Cerebellar cortex (tissue), 1 donor: ENCODE data around the gene KNCN.

ENCODE experiments used
- DNase-seq: peaks from one replicate; pipeline ENCODE4 v3.0.0-alpha.2; 2015; ENCODE audit warnings: low spot score

KNCN gene

DNA sequence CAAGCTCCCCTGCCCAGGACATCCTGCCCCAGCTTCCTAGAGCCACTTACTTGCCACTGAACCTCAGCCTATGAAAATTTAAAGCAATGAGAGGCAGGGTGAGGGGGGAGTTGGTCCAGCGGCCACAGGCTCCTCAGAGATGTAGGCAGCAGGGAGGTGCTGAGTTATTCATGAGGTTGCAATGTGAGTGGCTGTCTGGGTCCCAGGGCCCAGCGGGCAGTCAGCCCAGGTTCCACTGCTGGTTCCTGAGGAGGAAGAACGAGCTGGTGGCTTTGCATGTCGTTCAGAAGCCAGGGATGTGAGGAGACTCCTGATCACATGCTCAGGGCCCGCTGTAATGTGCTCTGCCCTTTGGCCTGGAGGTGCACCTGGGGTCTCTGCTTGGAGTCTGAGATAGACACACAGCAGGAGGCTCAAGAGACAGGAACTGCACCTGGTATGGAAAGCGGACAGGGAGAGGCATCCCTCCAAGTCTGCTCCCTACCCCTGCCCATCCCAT, at the start of gene KNCN:
TSS of gene KNCN (minus strand) at position 51 of the 499 bp plus-strand sequence. CDS start 432 bp downstream, outside the sequence.
- DNase-seq = no peak

DNA sequence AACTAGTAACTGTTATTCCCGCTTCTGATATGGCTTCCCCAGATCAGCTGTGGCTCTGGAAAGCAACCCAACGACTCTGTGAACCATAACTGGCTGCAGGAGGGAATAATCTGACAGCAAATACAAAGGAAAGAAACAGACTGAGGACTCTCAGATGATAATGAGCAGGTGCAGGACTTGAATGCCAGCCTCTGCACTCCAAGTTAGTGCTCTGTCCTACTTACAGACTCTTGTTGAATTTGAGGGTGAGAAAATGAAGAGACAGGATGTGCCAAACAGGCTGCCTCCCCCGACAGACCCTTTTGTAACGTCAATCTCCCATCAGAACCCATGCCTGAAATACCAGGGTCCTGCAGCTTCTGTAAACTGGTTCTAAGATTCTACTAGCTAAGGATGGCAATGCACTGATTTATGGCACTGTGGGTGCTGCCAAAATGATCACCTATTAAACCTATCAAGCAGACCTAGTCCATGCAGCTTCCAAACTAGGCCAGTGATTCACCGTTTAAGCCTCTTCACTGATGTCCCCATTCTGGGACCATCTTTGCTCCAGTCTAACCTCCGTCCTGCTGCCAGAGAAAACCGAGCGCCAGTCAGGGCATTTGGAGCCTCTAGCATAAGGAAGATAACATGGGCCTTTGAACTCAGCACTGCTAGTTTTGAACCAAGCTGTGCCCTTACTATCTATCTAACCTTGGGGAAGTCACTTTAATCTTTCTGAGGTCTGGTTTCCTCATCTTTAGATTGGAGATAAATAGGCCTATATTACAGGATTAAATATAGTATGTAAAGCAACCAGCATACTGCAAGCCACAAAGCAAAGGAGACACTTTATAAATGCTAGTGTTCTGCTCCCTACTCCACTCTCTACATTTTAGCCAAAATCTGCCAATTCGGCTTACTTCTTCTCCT, 47.9 kb upstream of the KNCN start:
- DNase-seq = no peak

DNA sequence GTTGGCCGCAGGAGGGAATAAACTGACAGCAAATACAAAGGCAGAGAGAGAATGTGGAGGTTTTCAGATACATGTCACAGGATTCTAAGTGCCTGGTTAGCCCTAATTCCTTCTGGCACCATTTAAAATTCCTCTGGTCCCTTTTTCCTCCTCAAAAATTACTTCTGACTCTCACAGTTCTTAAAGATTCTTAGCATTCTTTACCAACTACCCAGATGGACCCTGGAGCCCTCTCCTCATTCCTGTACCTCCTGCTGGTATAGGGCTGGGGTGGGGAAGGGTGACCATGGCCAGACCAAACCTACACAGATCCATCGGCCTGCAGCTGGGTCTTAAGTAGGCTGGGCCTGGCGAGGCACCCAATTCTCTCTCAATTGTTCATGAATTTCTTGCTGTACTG, 45.4 kb upstream of the KNCN start:
- no peak for DNase-seq

DNA sequence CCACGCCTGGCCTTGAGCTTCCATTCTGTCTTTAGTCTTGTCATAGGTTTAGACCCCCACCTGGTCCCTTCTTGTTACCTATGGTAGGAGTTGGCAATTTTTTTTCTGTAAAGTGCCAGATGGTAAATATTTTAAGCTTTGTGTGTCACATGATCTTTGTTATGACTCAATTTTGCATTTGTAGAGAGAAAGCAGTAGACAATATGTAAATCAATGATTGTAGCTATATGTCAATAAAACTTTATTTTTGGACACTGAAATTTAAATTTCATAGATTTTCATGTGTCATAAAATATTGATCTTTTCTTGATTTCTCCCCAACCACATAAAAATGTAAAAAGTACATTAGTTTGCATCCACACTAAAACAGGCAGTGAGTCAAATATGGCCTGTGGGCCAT, 44.6 kb upstream of the KNCN start:
- DNase-seq = no peak

DNA sequence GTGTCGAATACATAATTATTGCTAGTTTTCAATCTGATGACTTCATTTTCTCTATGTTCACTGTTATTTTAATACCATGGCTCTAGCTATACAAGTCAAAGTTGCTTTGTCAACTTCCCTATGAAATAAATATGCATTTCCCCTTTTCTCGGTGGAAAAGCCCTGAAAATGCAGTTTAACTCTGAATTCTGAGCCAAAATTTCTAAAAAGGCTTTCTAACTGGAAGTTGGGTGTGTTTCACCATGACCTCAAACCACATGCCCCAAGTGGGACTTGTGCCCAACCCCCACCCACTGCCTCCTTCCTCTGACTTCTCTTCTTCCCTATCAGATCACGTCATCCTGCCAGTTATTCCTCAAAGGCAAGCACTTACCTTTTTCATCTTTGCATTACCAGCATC, 43.7 kb upstream of the KNCN start:
- no peak for DNase-seq

DNA sequence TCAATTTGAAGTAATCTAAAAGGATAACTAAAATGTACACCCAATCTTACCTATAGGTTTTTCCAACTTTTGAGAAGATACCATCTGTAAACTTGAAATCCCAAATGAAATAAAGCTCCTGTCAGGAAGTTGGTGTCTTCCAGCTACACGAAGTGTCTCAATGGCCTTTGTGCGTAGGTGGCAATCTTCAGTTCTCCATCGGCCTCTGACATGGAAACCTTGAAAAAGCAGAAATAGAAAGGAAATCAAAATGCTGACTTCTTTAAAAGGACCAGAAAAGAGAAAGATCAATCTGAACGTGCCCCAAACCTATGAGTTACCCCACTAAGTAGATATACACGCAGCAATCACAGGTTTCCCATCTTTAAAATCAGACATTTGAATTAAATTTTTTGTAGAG, 42.6 kb upstream of the KNCN start:
- DNase-seq = no peak

DNA sequence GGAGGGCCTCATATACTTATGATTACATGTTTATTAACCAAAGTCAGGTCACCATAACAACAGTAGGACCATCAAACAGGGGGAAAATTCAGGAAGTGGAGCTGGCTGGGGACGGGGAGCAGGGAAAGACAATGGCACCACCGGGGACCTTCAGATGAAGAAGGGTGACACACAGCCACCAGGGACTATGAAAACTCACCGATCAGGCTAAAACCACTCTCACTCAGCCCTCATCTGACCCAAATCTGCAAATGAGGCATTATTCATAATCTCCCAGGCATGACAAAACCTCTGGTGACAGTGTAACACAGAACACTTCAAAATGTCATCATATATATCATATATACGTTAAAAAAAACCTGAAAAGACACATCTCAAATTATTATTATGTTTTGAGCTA, 41.4 kb upstream of the KNCN start:
- DNase-seq = no peak

DNA sequence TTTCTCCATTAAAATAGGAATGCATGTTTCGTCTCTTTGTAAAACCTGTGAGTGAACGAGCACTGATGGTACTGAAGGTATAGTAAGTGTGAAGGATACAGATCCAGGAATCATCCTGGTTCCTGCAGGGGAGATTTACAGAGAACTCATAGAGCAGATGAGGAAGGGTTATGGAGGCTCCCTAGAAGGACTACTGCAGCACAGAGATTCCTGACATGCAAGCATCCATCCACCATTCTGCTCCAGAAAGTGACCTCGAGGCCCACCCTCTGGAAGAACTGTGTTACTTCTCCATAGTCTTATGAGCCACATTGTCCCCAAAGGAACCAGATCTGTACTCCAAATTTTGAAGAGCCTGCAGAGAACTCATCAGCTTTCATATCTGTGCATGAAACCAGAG, 38.1 kb upstream of the KNCN start:
- no peak for DNase-seq

DNA sequence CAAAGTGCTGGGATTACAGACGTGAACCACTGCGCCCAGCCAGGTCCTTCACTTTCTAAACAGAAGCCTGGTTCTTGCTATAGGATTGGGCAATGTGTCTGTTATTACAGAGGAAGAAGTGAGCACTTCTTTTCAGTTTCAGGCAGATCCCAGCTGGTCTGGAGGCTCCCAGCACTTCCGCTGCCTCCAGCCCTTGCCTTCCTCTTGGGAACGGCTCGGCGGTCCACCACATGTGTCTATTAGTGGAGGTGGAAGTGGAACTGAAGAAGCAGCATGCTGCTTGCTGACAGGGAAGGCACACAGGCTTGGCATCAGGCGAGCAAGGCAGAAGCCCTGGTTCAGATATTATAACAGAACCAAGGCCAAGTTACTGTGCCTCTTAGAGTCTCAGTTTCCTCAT, 35.6 kb upstream of the KNCN start:
- no peak for DNase-seq

DNA sequence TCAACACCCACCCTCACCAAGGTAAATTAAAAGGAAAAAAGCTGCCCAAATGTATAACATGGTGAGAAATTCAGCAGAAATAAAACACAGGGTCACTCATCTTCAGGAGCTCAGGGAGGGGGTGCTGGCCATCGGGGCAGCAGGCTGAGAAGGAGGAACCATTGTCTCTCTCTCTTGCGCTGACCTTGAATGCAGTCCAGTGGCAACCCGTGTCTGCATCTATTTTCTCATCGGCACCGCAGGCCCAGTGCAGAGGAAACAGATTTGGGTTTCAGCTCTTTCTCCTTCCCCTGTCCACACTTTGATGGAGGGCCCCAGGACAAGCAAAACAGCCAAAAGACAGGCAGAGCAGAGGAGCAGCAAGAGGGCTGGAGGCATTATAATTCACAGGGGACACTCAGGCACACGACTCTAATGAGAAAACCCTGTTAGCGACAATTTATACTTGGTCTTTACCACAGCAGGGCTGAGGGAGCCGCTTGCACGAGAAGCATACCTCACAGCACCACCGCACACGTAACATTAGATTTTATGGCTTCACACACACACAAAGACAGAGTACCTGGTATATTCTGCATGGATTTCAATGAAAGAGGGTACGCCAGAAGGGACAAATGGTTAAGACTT, 34.0 kb upstream of the KNCN start:
- no peak for DNase-seq

DNA sequence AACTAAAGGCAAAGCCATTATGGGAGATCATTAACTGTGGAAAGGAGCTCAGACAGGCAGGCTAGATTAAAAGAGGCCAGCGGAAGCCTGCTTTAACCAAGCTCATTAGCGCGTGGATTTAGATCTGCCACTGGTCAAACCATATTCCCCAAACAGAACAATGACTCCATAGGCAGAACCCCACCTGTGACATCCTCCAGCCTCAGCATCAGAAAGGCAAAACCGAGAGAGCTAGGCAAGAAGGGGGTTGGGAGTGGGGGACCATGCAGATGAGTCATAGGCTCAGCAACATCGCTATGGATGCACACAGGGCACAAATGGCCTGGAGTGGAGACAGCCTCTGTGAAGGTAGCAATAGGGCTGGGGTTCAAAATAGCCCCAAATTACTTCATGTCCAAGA, 32.0 kb upstream of the KNCN start:
- DNase-seq = no peak

DNA sequence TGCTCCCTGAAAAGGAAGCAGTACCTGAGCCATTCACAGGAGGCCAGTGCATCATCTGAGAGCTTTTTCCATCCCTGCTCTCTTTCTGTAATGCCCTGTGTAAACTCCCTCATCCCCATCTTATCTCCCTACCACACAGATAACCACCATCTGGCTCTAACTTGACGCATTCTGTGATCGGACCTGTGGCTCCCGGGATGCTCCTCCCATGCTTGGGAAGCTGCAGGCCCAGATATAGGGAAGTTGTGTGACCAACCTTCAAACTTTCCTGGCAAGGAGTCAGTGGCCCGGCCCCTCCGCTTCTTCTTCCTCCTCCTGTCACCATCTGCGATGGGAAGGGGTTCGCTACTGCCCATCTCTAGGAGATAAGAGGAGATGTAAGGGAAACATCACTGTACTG, 31.5 kb upstream of the KNCN start:
- DNase-seq = no peak

DNA sequence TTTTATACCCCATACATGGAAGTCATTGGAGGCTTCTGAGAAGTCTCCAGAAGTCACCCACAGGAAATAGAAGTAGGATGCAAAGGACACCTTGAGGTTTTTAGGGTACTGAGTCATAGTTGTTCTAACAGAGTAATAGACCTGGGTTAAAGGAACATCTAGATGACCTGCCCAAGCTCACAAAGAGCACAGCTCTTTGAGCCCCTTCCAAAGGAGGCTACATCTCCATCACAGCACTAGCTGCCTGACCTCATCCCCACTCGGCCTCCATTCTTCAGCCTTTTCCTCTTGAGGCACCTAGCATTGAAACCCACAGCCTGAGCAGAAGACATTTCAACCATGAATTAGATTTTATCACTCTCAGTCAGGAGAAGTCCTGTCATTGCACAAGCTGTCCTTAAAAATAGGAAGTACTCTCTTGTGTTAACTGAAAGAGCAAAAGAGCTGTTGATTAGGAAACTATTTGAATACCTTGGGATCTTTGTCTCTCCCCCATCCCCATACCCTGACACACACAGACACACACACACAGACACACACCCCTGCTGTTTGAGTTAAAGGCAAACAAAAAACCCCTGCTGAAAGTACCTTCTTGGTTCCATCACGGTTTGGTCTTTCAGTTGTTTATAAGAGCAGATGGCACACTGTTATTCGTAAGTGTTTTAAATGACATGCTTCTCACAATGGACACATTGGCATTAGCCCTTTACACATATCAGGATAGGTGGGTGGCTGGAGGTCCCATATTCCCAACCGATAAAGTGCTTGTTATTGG, 30.4 kb upstream of the KNCN start:
- no peak for DNase-seq

DNA sequence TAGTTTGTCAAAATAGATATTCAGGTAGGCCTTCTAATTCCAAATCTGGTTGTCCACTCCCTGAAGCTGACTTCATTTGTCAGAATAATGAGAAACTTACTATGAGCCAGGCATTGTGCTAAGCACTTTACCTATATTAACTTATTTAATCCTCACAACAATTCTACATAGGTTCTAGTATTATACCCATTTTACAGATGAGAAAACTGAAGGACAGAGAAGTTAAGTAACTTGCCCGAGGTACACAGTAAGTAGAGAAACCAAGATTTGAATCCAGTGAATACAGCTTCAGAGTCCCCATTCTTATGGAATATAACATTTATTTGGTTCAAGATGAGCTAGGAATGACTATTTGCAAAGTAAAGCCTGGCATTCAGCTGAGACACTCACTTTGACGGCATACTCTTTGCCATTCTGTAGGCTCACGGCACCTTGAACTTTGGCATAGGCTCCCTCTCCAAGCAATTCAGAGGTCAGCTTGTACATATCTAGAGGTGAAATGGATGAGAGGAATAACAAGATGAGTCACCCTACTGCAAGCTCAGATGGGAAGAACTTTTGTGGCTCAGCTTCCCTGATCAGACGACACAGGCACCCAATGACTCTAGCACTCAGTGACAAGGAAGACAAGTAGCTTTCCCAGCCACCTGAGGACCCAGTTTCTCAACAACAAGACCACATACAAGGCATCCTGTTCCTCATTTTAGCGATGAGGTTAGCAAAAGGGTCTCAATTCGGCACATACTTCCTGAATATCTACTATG, 28.9 kb upstream of the KNCN start:
- DNase-seq = no peak

DNA sequence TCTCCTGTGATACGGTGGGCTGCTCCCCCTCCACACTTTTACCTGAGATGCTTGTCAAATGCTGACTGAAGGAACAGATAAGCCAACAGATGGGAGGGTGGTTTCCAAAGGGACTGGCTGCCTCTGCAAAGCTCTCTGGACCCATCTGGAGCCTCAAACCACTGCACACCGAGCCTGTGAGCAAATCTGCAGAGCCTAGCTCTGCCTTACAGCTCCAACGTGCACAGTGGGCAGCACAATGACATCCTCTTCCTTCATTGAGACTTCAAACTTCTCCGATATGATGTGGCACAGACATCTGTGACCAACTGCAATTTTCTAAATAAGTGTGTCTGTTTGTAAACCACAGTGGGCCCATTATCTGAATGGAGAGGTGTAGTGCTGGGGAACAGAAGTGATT, 26.2 kb upstream of the KNCN start:
- no peak for DNase-seq

DNA sequence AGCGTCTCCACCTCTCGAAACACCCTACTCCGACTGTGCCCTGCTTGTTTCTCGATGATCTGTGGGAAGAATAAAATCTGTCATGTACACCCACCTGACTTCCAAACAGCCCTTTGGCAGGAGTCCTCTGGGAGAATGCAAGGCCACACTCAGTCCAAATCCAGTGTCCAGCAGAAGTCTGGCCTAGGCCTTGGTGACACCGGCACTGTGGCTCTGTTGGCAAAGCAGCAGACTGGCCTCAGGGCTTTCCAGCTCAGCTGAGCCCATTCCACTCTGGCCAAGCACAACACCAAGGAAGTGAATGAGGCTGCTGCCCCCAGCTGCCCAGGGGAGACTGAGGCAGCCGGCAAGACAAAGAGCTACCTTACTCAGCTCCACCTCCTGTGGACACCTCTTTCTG, 25.1 kb upstream of the KNCN start:
- DNase-seq = peak; percentile 6

DNA sequence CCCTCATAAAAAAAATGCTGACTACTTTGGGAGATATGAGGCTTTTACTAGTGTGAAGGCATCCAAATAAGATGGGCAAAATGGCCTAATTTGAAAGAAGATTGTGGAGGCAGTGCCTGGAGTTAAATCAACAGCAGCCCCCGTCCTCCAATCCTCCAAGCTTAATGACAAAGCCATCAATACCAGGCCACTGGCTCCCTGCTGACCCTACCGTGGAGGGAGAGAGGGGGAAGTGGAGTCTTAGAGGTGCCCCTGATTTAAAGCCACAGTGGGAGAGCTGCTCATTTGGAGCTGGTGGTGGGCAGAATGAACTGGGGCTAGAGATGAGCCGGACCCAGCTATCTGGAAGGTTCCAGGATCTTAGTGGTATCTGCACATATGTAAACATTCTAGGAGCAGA, 24.3 kb upstream of the KNCN start:
- DNase-seq = no peak

DNA sequence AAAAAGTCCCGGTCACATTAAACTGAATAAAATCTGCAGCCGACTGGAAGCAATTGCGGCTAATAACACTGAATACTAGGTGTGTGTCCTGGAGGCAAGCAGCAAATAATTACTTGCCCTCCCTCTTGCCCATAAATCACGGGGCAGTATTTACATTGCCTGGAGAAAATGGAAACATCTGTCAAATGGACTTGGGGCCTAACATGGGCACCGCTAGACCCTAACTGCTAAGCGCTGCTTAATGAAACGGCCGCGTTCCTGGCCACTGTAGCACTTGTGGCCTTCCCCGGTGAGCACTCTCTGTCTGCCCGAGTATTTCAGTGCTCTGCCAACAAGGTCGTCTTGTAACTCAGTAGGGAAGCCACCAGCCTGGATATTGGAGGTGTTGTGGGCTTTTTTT, 23.9 kb upstream of the KNCN start:
- DNase-seq = peak; percentile 66

DNA sequence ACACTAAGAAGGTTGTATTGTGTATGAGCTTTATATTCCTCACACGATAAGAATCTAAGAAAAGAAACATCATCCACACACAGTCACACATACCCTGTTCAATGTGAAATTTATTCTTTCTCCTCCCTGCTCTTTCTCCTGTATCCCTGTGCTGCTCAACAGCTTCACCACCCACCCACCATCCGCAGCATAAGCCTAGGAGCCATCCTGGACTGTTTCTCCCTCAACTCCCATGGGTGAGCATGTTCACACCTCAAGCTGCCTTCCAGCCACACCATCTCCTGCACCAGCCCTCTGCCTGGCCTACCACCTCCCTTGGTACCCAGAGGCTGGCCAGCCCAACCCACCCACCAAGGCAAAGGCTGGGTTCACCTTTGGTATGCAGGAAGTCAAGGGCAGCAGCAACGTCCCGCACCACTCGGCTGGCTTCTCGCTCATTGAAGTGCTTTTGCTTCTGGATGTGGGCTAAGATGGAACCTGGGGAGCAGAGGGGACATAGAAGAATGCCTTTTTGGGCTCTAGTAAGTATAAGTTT, 20.3 kb upstream of the KNCN start:
- DNase-seq = no peak

DNA sequence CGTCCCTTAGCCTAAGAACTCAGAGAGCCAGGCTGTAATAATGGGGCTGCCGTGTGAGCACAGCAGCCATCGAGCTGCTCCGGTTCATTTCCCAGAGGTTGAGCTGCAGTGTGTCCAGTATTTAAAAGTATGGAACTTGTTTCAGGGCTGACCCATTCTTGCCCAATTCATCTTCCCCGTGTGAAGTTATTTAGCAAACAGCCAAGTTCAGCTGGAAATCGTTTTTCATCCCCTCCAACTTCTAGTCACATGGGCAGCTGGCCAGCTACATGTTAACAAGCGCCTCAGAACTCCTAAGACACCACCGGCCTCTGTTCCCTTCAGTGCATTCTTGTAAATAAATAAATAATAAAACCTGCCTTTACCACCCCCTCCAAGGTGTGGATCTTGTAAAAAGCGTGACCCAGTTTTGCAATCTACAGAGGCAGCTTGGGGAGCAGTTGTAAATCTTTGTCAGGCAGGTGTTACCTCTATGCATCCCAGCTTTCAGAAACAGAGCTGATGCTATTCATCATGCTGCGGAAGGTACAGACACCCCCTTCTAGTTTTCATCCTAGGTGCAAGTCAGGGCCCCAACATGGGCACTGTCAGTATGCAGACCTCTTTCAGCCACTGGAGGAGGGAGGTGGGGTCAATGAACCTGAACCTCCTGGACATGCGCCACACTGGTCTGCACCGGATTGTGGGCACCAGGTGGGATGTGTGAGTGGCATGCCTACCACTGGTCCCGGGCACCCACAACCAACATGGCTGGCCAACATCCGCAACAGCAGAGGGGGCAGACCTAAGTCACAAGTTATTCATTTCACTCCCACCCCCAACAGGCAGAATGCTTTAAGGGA, 18.7 kb upstream of the KNCN start:
- no peak for DNase-seq

DNA sequence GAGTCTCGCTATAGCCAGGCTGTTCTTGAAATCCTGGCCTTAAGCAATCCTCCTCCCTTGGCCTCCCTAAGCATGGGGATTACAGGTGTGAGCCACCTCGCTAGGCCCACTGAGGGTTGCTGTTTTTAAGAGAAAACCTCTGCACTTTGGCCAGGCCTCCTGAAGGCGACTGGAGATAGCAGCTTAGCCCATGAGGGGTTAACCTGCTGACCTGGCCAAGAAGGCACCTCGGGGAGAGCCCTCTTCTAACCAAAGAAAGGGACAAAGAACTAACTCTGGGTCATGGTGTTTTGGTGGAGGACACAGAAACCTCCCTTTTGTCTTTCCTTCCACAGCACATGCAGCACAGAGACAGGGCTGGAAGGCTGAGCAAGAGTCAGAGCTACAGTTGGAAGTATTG, 17.7 kb upstream of the KNCN start:
- no peak for DNase-seq
